ENCODE results near the gene CST7. TPM values are rescaled to one million over a fixed set of nuclear protein-coding genes. Genes with fewer than 3 reads are reported as not detected.

Gene CST7
- total RNA-seq, 1 donor from 2014 or later: 0.25 TPM

DNA sequence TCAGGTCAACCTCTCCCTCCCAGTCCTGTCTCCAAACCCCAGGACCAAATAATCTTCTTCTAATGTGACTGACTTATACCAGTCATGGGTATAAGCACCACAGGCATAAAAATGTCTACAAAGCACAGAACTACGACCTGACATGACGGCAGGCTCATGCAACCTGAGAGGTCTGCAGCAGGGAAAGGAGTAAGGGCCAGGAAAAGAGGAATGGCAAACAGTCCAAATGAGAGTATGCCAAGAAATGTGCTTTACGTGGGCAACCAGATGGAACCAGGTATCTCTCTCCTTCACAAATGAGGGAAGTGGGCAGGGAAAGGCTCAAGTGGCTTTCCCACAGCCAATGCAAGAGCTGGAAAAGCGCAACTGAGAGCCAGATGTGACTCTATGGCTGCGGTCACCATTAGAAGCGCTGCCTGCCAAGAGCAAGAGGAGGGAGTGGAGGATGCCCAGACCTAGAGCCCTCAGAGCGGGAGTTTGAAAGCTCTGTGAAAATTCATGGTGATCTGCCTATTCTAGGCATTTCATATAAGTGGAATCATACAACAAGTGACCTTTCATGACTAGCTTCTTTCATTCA, 37.5 kb downstream of the CST7 start:
- Histone ChIP-seq H3K4me1 (ENCODE audit: insufficient read depth, low read length) (peaks cover 1% of the 10 kb centered on the region), H3K9me3 (ENCODE audit: insufficient read depth, low read depth, low read length) (no peaks in the 10 kb centered on the region), H3K27me3 (ENCODE audit: insufficient read depth, low read length) (no peaks in the 10 kb centered on the region), H3K27ac (ENCODE audit: low read depth, low read length) (no peak overlapping the region), H3K79me2 (ENCODE audit: insufficient read depth, low read length) (peaks cover 70% of the 10 kb centered on the region), H2AFZ (ENCODE audit: low read depth, low read length) (no peak overlapping the region), H4K20me1 (ENCODE audit: insufficient read depth, low read length) (peaks cover 72% of the 10 kb centered on the region), H3K4me3 (ENCODE audit: insufficient read depth, low read depth, low read length) (no peak overlapping the region), H3K9ac (ENCODE audit: low read length) (no peak overlapping the region), H3K4me2 (ENCODE audit: low read length) (no peak overlapping the region), H3K36me3 (ENCODE audit: insufficient read depth, low read length) (no peaks in the 10 kb centered on the region)
- FAIRE-seq: no peak
- no peak overlapping the region for H3K4me3 Mint-ChIP-seq (ENCODE audit: unreplicated experiment)
- H3K36me3 Mint-ChIP-seq (ENCODE audit: low read depth, unreplicated experiment): peaks cover 8% of the 10 kb centered on the region
- peaks cover under 1% of the 10 kb centered on the region for H3K9me3 Mint-ChIP-seq (ENCODE audit: unreplicated experiment)
- TF ChIP-seq, protein P1, sequence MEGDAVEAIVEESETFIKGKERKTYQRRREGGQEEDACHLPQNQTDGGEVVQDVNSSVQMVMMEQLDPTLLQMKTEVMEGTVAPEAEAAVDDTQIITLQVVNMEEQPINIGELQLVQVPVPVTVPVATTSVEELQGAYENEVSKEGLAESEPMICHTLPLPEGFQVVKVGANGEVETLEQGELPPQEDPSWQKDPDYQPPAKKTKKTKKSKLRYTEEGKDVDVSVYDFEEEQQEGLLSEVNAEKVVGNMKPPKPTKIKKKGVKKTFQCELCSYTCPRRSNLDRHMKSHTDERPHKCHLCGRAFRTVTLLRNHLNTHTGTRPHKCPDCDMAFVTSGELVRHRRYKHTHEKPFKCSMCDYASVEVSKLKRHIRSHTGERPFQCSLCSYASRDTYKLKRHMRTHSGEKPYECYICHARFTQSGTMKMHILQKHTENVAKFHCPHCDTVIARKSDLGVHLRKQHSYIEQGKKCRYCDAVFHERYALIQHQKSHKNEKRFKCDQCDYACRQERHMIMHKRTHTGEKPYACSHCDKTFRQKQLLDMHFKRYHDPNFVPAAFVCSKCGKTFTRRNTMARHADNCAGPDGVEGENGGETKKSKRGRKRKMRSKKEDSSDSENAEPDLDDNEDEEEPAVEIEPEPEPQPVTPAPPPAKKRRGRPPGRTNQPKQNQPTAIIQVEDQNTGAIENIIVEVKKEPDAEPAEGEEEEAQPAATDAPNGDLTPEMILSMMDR (IDR thresholded peaks at IDR 0.05; ENCODE audit: insufficient read depth, low read depth, low read length): no peak
- TF ChIP-seq EZH2 (IDR thresholded peaks at IDR 0.05; ENCODE audit: insufficient read depth, low read length): no peak
- no peak overlapping the region for H3K27ac Mint-ChIP-seq (ENCODE audit: unreplicated experiment)
- no peaks in the 10 kb centered on the region for H3K27me3 Mint-ChIP-seq (ENCODE audit: low read depth, unreplicated experiment)
- peaks cover 13% of the 10 kb centered on the region for H3K4me1 Mint-ChIP-seq (ENCODE audit: low read depth, unreplicated experiment)
- DNase-seq (ENCODE audit: low read depth): no peak

DNA sequence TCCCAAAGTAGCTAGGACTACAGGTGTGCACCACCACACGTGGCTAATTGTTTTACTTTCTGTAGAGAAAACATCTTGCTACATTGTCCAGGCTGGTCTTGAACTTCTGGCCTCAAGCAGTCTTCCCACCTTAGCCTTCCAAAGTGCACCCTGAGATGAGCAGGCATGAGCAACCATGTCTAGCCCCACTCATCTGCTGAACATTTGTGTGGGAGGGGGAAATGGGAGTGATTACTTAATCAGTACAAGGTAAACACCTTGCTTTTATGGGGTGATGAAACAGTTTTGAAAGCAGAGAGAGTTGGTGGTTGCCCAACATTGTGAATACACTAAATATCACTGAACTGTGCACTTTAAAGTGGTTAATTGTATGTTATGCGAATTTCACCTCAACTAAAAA, 38.2 kb downstream of the CST7 start:
- H3K4me3 ChIP-seq (ENCODE audit: insufficient read depth, low read depth, low read length): no peak overlapping the region
- H3K4me1 ChIP-seq (ENCODE audit: insufficient read depth, low read length): peaks cover 7% of the 10 kb centered on the region
- peaks cover 13% of the 10 kb centered on the region for H3K4me1 Mint-ChIP-seq (ENCODE audit: low read depth, unreplicated experiment)
- H3K36me3 ChIP-seq (ENCODE audit: insufficient read depth, low read length): no peaks in the 10 kb centered on the region
- no peak for DNase-seq (ENCODE audit: low read depth)
- no peaks in the 10 kb centered on the region for H3K27me3 Mint-ChIP-seq (ENCODE audit: low read depth, unreplicated experiment)
- no peaks in the 10 kb centered on the region for H3K9me3 Mint-ChIP-seq (ENCODE audit: unreplicated experiment)
- no peak for FAIRE-seq
- H3K4me2 ChIP-seq (ENCODE audit: low read length): no peak overlapping the region
- no peak overlapping the region for H3K4me3 Mint-ChIP-seq (ENCODE audit: unreplicated experiment)
- H3K9me3 ChIP-seq (ENCODE audit: insufficient read depth, low read depth, low read length): no peaks in the 10 kb centered on the region
- H2AFZ ChIP-seq (ENCODE audit: low read depth, low read length): no peak overlapping the region
- H3K27me3 ChIP-seq (ENCODE audit: insufficient read depth, low read length): no peaks in the 10 kb centered on the region
- TF ChIP-seq, protein P1 (IDR thresholded peaks at IDR 0.05; ENCODE audit: insufficient read depth, low read depth, low read length): no peak
- TF ChIP-seq EZH2 (IDR thresholded peaks at IDR 0.05; ENCODE audit: insufficient read depth, low read length): no peak
- peaks cover 7% of the 10 kb centered on the region for H3K36me3 Mint-ChIP-seq (ENCODE audit: low read depth, unreplicated experiment)
- H3K27ac ChIP-seq (ENCODE audit: low read depth, low read length): no peak overlapping the region
- peaks cover 77% of the 10 kb centered on the region for H3K79me2 ChIP-seq (ENCODE audit: insufficient read depth, low read length)
- peaks cover 74% of the 10 kb centered on the region for H4K20me1 ChIP-seq (ENCODE audit: insufficient read depth, low read length)
- no peak overlapping the region for H3K27ac Mint-ChIP-seq (ENCODE audit: unreplicated experiment)
- H3K9ac ChIP-seq (ENCODE audit: low read length): no peak overlapping the region
